Naive thymus-derived CD8-positive, alpha-beta T cell (primary cell): Measurements from ENCODE around the gene OTOP3. TPM values are rescaled to one million over a fixed set of nuclear protein-coding genes. Genes with fewer than 3 reads are reported as not detected.

ENCODE experiments used
- ATAC-seq, 2 donors: fragments of 150-1000 bp; cut with Tn5 transposase in 1 of 2; sonication (Bioruptor Pico), chemical (Tn5 transposase) in 1 of 2; 1 replicate in 1 of 2; 2 replicates in 1 of 2; pipeline ENCODE4 v1.10.0; 2021; ENCODE audit warnings: mild to moderate bottlenecking in 2 of 2, moderate library complexity in 2 of 2
- POLR2A ChIA-PET: fragments of 350-600 bp; sonication (Branson Sonifier 250); formaldehyde crosslinking; loops from one replicate; lab custom pipeline; 2021; ENCODE audit warnings: antibody characterized with exemption; lab: Charles Lee
- DNase-seq, 10 donors: peaks; one replicate each; pipeline versions ENCODE4 v3.0.0 to v3.0.0-alpha.2; 2020 to 2022
- H3K27ac Mint-ChIP-seq, 10 donors: one replicate each; pipeline ENCODE4 v1.8.0; 2020 to 2022; ENCODE audit warnings: mild to moderate bottlenecking in 10 of 10, mixed read lengths in 10 of 10, moderate library complexity in 4 of 10, inconsistent platforms in 1 of 10
- H3K27me3 Mint-ChIP-seq, 5 donors: one replicate each; pipeline ENCODE4 v1.8.0; 2021 to 2022; ENCODE audit warnings: mixed read lengths in 5 of 5
- H3K36me3 Mint-ChIP-seq, 3 donors: one replicate each; pipeline ENCODE4 v1.8.0; 2020 to 2022; ENCODE audit warnings: mixed read lengths in 3 of 3, mild to moderate bottlenecking in 2 of 3, inconsistent platforms in 1 of 3
- H3K4me1 Mint-ChIP-seq, 4 donors: one replicate each; pipeline ENCODE4 v1.8.0; 2021 to 2022; ENCODE audit warnings: mixed read lengths in 4 of 4
- H3K4me3 Mint-ChIP-seq, 10 donors: one replicate each; pipeline ENCODE4 v1.8.0; 2020 to 2022; ENCODE audit warnings: mild to moderate bottlenecking in 10 of 10, mixed read lengths in 10 of 10, moderate library complexity in 6 of 10, inconsistent platforms in 1 of 10
- H3K9me3 Mint-ChIP-seq, 9 donors: one replicate each; pipeline ENCODE4 v1.8.0; 2020 to 2022; ENCODE audit warnings: mixed read lengths in 9 of 9, mild to moderate bottlenecking in 3 of 9, inconsistent platforms in 1 of 9, moderate library complexity in 1 of 9
- polyA plus RNA-seq, 3 donors: library from polyadenylated mRNA; unstranded; fragments of 300-500 nt; fragmentation: Illumina TruSeq; gene quantifications; one replicate each; pipeline ENCODE4 v1.2.3, GENCODE V29; 2021
- total RNA-seq, 8 experiments: library from RNA in 2 of 8; stranded (reverse) in 2 of 8; gene quantifications; one replicate each; pipeline ENCODE4 v1.2.3 and lab custom pipeline; 2021 to 2026

OTOP3 gene
- total RNA-seq (not detected), polyA plus RNA-seq (not detected), total RNA-seq (lab: John Stamatoyannopoulos, UW) (0 reads per million in 6 experiments)

GRCh38 chr17:74935585-74936469 lies at the start of gene OTOP3:
TSS of gene OTOP3 (plus strand) at chr17:74935898. CDS start at chr17:74935922, 24 bp downstream.
- H3K27ac Mint-ChIP-seq = no peak within 1 kb of the TSS
- H3K4me1 Mint-ChIP-seq = peaks cover 0 to 6% (median 2%) of the 10 kb centered on the region in 4 donors
- peaks cover 35 to 84% (median 59%) of the 10 kb centered on the region in 5 donors for H3K27me3 Mint-ChIP-seq
- DNase-seq = no peak
- peak; percentile 18 to 33 for ATAC-seq
- POLR2A ChIA-PET = no interaction called here
- peaks cover 0 to 3% (median 0%) of the 10 kb centered on the region in 9 donors for H3K9me3 Mint-ChIP-seq
- peak within 1 kb of the TSS in 2 of 10 donors; percentile 39 to 44 for H3K4me3 Mint-ChIP-seq
- no peaks in the 10 kb centered on the region for H3K36me3 Mint-ChIP-seq

DNA sequence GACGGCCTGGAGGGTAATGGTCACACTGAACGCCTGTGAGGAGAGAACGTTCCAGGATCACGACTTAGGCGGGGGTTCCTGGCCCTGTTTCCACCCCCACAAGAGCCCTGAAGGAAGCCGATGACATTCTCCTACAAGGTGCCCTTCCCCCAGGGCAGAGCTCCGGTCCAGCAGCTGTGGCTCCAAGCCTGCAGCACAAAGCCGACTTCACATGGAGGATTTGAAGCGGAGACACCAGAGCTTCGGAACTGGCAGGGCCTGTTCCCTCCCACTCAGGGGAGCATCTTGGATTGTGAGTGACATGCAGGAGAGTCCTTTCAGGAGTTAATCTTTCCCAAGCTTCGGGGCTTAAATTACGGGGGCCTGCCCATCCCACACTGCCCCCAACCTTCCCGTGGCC lies 47.2 kb upstream of the OTOP3 start:
- Mint-ChIP-seq H3K4me3 (no peak overlapping the region), H3K36me3 (no peaks in the 10 kb centered on the region), H3K9me3 (no peaks in the 10 kb centered on the region), H3K27ac (no peak overlapping the region), H3K4me1 (peaks cover 0 to 5% (median under 1%) of the 10 kb centered on the region in 4 donors), H3K27me3 (peaks cover 10 to 49% (median 23%) of the 10 kb centered on the region in 5 donors)
- POLR2A ChIA-PET = no interaction called here
- DNase-seq = no peak
- no peak for ATAC-seq

DNA sequence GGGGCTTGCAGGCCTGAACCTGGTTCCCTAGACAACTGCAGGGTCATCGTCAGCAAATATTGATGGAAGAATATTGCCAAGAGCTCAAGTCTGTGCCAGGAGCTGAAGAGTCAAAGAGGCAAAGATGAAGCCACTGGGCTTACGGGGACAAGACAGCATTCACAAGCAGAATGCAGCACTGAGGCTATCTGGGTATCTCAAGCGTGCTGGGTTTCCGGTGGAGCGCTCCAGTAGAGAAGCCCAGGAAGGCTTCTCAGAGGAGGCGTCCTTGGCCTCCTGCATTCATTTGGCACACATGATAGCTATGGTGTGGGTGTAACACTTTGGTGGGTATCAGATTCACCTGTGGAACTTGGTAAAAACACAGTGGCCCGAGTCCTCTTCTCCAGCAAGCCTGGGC lies 45.1 kb upstream of the OTOP3 start:
- DNase-seq (no peak), ATAC-seq (no peak)
- peaks cover 16 to 60% (median 29%) of the 10 kb centered on the region in 5 donors for H3K27me3 Mint-ChIP-seq
- no peak overlapping the region for H3K27ac Mint-ChIP-seq
- no peak overlapping the region for H3K4me3 Mint-ChIP-seq
- no peaks in the 10 kb centered on the region for H3K36me3 Mint-ChIP-seq
- POLR2A ChIA-PET = no interaction called here
- H3K9me3 Mint-ChIP-seq = no peaks in the 10 kb centered on the region
- H3K4me1 Mint-ChIP-seq = peaks cover 3 to 9% (median 5%) of the 10 kb centered on the region in 4 donors

- POLR2A ChIA-PET = interaction anchor here (0.5 to 0.8 kb wide), 2 partner anchors 14 to 1497 kb away, joined by 3 read pairs; no protein-coding TSS in a partner anchor
- H3K27ac Mint-ChIP-seq = no peak overlapping the region
- DNase-seq = no peak
- H3K4me1 Mint-ChIP-seq = peaks cover 2 to 9% (median 5%) of the 10 kb centered on the region in 4 donors
- H3K27me3 Mint-ChIP-seq = peaks cover 21 to 60% (median 36%) of the 10 kb centered on the region in 5 donors
- H3K36me3 Mint-ChIP-seq = no peaks in the 10 kb centered on the region
- no peaks in the 10 kb centered on the region for H3K9me3 Mint-ChIP-seq
- ATAC-seq = no peak
- H3K4me3 Mint-ChIP-seq = peak overlapping the region in 3 of 10 donors; percentile 48 to 77 (median 61)
Measured at GRCh38 chr17:74892013-74892841, 43.5 kb upstream of the OTOP3 start.

GRCh38 chr17:74892974-74893911 lies 42.5 kb upstream of the OTOP3 start, which contains the start of gene FADS6:
TSS of gene FADS6 (minus strand) at chr17:74893633. CDS start at chr17:74893595, 38 bp downstream.
- H3K27me3 Mint-ChIP-seq = peaks cover 21 to 57% (median 36%) of the 10 kb centered on the region in 5 donors
- H3K9me3 Mint-ChIP-seq = no peaks in the 10 kb centered on the region

DNA sequence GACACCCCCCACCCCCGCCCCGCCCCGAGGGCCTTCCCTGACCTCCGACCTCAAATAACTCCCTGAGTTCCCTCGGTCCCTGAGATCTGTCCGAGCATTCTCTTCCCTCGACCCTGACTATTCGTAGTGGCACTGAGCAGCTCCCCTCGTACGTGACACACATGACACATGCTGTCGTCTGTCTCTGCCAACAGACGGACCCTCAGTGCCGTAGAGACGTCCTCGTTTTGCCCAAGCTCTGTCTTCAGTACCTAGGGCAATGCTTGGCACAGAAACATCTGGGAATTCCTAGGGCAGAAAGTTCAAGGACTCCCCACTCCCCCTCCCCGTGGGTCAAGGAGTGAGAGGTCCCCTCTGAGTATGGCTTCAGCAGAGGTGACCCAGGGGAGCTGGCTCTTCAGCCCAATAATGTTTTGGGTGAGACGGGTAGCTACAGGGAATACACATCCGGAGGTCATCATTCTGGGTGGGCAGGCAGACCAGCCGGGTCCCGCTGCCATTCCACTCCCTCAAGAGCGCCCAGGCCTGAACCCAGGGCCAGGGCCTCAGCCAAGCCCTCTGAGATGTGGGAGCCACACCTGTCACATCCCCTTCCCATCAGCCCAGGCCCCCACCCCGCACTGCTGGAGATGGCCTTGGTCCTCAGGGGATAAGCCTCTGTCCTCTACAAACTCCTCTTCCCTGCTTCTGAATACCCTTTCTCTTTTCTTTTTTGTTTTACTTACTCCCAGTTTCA lies 41.6 kb upstream of the OTOP3 start:
- Mint-ChIP-seq H3K4me1 (peaks cover 2 to 9% (median 5%) of the 10 kb centered on the region in 4 donors), H3K27ac (peak overlapping the region in 2 of 10 donors; percentile 59 to 71), H3K9me3 (no peaks in the 10 kb centered on the region), H3K4me3 (peak overlapping the region; percentile 56 to 86 (median 74)), H3K27me3 (peaks cover 21 to 51% (median 36%) of the 10 kb centered on the region in 5 donors), H3K36me3 (no peaks in the 10 kb centered on the region)
- POLR2A ChIA-PET = no interaction called here
- ATAC-seq = no peak
- no peak for DNase-seq

More at GRCh38 chr17:74892974-74893911, 42.5 kb upstream of the OTOP3 start, which contains the start of gene FADS6:
- ATAC-seq = peak; percentile 70 to 72
- H3K36me3 Mint-ChIP-seq = no peaks in the 10 kb centered on the region
- DNase-seq = peak in 1 of 10 donors; percentile 11
- peak within 1 kb of the TSS; percentile 56 to 86 (median 74) for H3K4me3 Mint-ChIP-seq
- POLR2A ChIA-PET = interaction anchor here (0.8 kb wide), 1 partner anchor 15 kb away, joined by 3 read pairs; no protein-coding TSS in a partner anchor
- peak within 1 kb of the TSS in 2 of 10 donors; percentile 59 to 71 for H3K27ac Mint-ChIP-seq
- H3K4me1 Mint-ChIP-seq = peaks cover 2 to 9% (median 5%) of the 10 kb centered on the region in 4 donors

GRCh38 chr17:74898376-74898946 lies 37.2 kb upstream of the OTOP3 start:
- DNase-seq = no peak
- Mint-ChIP-seq H3K27me3 (peaks cover 17 to 44% (median 34%) of the 10 kb centered on the region in 5 donors), H3K27ac (no peak overlapping the region), H3K36me3 (no peaks in the 10 kb centered on the region), H3K4me1 (peaks cover 2 to 7% (median 3%) of the 10 kb centered on the region in 4 donors), H3K4me3 (no peak overlapping the region), H3K9me3 (no peaks in the 10 kb centered on the region)
- POLR2A ChIA-PET = no interaction called here
- ATAC-seq = no peak

DNA sequence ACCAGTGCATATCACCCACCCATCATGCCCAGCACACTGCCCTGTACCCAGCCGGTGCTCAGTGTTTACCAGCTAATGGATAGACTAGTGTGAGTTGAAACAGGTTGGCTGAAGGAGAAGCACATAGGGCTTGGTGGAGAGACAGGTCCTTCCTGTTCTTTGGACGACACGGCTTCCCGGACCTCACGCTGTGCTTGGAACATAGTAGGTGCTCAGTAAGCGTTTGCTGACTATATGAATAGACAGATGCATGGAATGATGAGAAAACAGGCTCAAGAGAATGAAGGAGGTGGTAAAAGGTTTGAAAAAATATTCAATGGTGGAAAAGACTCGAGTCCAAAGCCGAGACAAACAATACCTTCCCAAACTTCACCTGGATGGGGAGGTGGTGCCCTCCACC lies 35.5 kb upstream of the OTOP3 start:
- no peak for DNase-seq
- peaks cover 9 to 39% (median 24%) of the 10 kb centered on the region in 5 donors for H3K27me3 Mint-ChIP-seq
- POLR2A ChIA-PET = no interaction called here
- ATAC-seq = no peak
- H3K27ac Mint-ChIP-seq = no peak overlapping the region
- no peak overlapping the region for H3K4me3 Mint-ChIP-seq
- H3K36me3 Mint-ChIP-seq = no peaks in the 10 kb centered on the region
- no peaks in the 10 kb centered on the region for H3K4me1 Mint-ChIP-seq
- no peaks in the 10 kb centered on the region for H3K9me3 Mint-ChIP-seq

DNA sequence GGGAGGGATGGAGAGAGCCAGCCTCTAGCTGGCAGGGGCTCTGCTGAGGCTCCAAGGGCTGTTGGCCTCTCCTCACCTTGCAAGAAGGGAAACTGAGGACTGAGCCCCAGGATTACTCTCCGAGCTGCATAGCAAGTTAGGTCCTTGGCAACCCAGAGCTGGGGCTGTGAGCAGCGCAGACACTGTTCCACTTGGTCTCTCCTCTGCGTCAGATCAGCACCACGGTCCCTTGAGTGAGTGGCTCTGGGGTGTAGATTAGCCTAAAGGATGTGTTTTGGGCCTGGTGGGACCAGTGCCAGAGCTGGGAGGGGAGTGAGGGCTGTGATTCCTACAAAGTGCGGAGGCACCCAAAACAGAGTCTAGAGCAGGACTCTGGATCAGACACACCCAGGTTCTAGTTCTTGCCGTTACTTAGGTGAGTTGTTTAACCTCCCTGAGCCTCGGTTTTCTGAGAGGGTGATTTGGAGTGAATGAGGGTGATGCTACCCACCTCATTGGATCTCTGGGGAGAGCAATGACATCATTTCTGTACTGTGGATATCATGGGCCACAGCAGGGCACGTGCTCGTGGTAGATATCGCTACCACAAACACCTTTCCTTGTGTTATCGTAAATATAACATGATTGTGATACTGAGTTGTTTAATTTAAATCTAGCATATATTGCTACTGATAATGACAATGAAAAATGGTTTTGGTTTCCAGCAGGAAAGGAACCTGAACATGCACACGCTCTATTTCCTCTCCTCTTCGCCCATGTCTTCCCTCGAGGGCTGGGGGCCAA lies 34.2 kb upstream of the OTOP3 start:
- H3K27ac Mint-ChIP-seq = no peak overlapping the region
- peaks cover under 1 to 28% (median 15%) of the 10 kb centered on the region in 5 donors for H3K27me3 Mint-ChIP-seq
- ATAC-seq (no peak), DNase-seq (no peak)
- peaks cover 0 to 3% (median 0%) of the 10 kb centered on the region in 4 donors for H3K4me1 Mint-ChIP-seq
- POLR2A ChIA-PET = no interaction called here
- no peaks in the 10 kb centered on the region for H3K9me3 Mint-ChIP-seq
- no peak overlapping the region for H3K4me3 Mint-ChIP-seq
- no peaks in the 10 kb centered on the region for H3K36me3 Mint-ChIP-seq

DNA sequence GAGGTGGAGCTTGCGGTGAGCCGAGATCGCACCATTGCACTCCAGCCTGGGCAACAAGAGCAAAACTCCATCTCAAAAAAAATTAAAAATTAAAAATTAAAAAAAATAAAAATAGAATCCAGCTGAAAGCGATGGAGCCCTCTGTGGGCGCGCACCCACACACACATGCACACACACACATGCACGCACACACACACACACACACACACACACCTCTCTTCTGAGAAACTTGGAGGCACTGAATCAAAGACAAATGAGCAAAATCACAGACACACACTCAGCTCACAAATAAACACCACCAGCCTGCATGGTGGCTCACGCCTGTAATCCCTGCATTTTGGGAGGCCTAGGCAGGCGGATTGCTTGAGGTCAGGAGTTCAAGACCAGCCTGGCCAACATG lies 32.7 kb upstream of the OTOP3 start:
- POLR2A ChIA-PET = no interaction called here
- Mint-ChIP-seq H3K27me3 (peaks cover 0 to 27% (median 12%) of the 10 kb centered on the region in 5 donors), H3K9me3 (no peaks in the 10 kb centered on the region), H3K27ac (no peak overlapping the region), H3K4me3 (no peak overlapping the region), H3K36me3 (no peaks in the 10 kb centered on the region), H3K4me1 (peaks cover 0 to 3% (median 0%) of the 10 kb centered on the region in 4 donors)
- DNase-seq (no peak), ATAC-seq (no peak)
